H1 (cell line): ENCODE measurements around the gene ARHGEF25. TPM values are rescaled to one million over a fixed set of nuclear protein-coding genes. Genes with fewer than 3 reads are reported as not detected.
A peak's percentile ranks its signal among the peaks of the same experiment; 100 is the strongest.

Experiments
- CTCF ChIA-PET: fragments of 300-600 bp; sonication (Branson Sonifier 250); formaldehyde crosslinking; loops from one replicate; lab custom pipeline; 2021; ENCODE audit not compliant: partially characterized antibody; lab: Charles Lee
- POLR2A ChIA-PET: fragments of 300-600 bp; sonication (Branson Sonifier 250); formaldehyde crosslinking; loops from one replicate; lab custom pipeline; 2021; ENCODE audit warnings: inconsistent platforms; ENCODE audit not compliant: partially characterized antibody; lab: Charles Lee
- DNase-seq, 2 experiments: peaks; one replicate each; pipeline versions ENCODE4 v3.0.0 to v3.0.0-alpha.2; 2010 to 2022; ENCODE audit warnings: low spot score in 2 of 2, low read depth in 1 of 2, mixed read lengths in 1 of 2
- FAIRE-seq: peaks from 2 replicates; lab custom pipeline; 2011; peaks lifted over from hg19 to GRCh38; lab: Jason Lieb, UNC
- H2AFZ ChIP-seq: 2 replicates; pipeline ENCODE4 v1.8.1; 2012; ENCODE audit warnings: low read length, inconsistent platforms
- H2AK5ac ChIP-seq: 2 replicates; pipeline ENCODE4 v1.6.1; 2013; ENCODE audit warnings: low read depth, low read length
- H2BK120ac ChIP-seq: replicated peaks from 2 replicates; pipeline ENCODE3; 2013; ENCODE audit warnings: low read depth, low read length, inconsistent platforms
- H2BK12ac ChIP-seq: 2 replicates; pipeline ENCODE4 v1.6.1; 2013; ENCODE audit warnings: low read depth, low read length
- H2BK15ac ChIP-seq: 2 replicates; pipeline ENCODE4 v1.6.1; 2013; ENCODE audit warnings: low read length
- H2BK20ac ChIP-seq: 2 replicates; pipeline ENCODE4 v1.6.1; 2013; ENCODE audit warnings: low read length
- H2BK5ac ChIP-seq: 2 replicates; pipeline ENCODE4 v1.6.1; 2013; ENCODE audit warnings: low read depth, low read length
- H3K14ac ChIP-seq: 2 replicates; pipeline ENCODE4 v1.6.1; 2013; ENCODE audit warnings: inconsistent platforms; ENCODE audit not compliant: insufficient read length
- H3K18ac ChIP-seq: 2 replicates; pipeline ENCODE4 v1.6.1; 2013; ENCODE audit warnings: low read length; ENCODE audit errors: extremely low read depth
- H3K23ac ChIP-seq: 2 replicates; pipeline ENCODE4 v1.6.1; 2013; ENCODE audit warnings: inconsistent platforms; ENCODE audit not compliant: insufficient read length
- H3K23me2 ChIP-seq: 2 replicates; pipeline ENCODE4 v1.6.1; 2013; ENCODE audit warnings: low read depth, low read length
- H3K27ac ChIP-seq: 2 replicates; pipeline ENCODE4 v1.6.1; 2011; ENCODE audit warnings: low read depth, low read length, inconsistent platforms
- H3K27me3 ChIP-seq, 4 experiments: replicated peaks in 1 of 4; 1 replicate in 1 of 4; 2 replicates in 3 of 4; pipeline versions ENCODE4 v1.6.1 to v1.8.1; 2011 to 2013; ENCODE audit warnings: low read length in 3 of 4, mild to moderate bottlenecking in 3 of 4, inconsistent platforms in 2 of 4, mixed read lengths in 2 of 4, moderate library complexity in 1 of 4; ENCODE audit not compliant: control insufficient read depth in 3 of 4, insufficient read depth in 3 of 4; ENCODE audit errors: extremely low read depth in 1 of 4
- H3K36me3 ChIP-seq, 4 experiments: 2 replicates each; pipeline versions ENCODE4 v1.6.1 to v1.8.1; 2011 to 2013; ENCODE audit warnings: mild to moderate bottlenecking in 4 of 4, low read length in 3 of 4, moderate library complexity in 2 of 4, control low read depth in 1 of 4, inconsistent platforms in 1 of 4; ENCODE audit not compliant: insufficient read depth in 4 of 4, control insufficient read depth in 2 of 4
- H3K4ac ChIP-seq: replicated peaks from 2 replicates; pipeline ENCODE3; 2013; ENCODE audit warnings: low read length, low read depth, mixed read lengths, inconsistent platforms; ENCODE audit not compliant: insufficient read length
- H3K4me1 ChIP-seq, 4 experiments: replicated peaks in 1 of 4; 1 replicate in 1 of 4; 2 replicates in 3 of 4; pipeline versions ENCODE4 v1.6.1 to v1.8.1; 2011 to 2013; ENCODE audit warnings: low read length in 3 of 4, inconsistent platforms in 2 of 4, mixed read lengths in 1 of 4; ENCODE audit not compliant: insufficient read depth in 4 of 4, control insufficient read depth in 3 of 4
- H3K4me2 ChIP-seq, 2 experiments: 2 replicates each; pipeline versions ENCODE4 v1.6.1 to v1.8.1; 2011 to 2013; ENCODE audit warnings: low read depth in 2 of 2, low read length in 2 of 2, control low read depth in 1 of 2, inconsistent platforms in 1 of 2, mild to moderate bottlenecking in 1 of 2; ENCODE audit not compliant: insufficient read depth in 1 of 2
- H3K4me3 ChIP-seq, 4 experiments: fragments of 200-600, 300-600 bp in 1 of 4; sonication (generic), shearing (Covaris generic), sonication (Bioruptor Twin) in 1 of 4; 2 replicates each; pipeline versions ENCODE4 v1.5.1 to v1.8.1; 2011 to 2016; ENCODE audit warnings: low read length in 4 of 4, low read depth in 3 of 4, control low read depth in 2 of 4, inconsistent platforms in 2 of 4, mild to moderate bottlenecking in 2 of 4, mixed read lengths in 1 of 4, moderate library complexity in 1 of 4; ENCODE audit not compliant: insufficient read depth in 2 of 4; ENCODE audit errors: extremely low read depth in 1 of 4
- H3K56ac ChIP-seq: replicated peaks from 2 replicates; pipeline ENCODE3; 2013; ENCODE audit warnings: low read depth, mild to moderate bottlenecking, mixed read lengths, low read length, inconsistent platforms; ENCODE audit not compliant: insufficient read length
- H3K79me1 ChIP-seq: 2 replicates; pipeline ENCODE4 v1.6.1; 2013; ENCODE audit warnings: low read depth, low read length, control low read depth
- H3K79me2 ChIP-seq, 2 experiments: 2 replicates each; pipeline versions ENCODE4 v1.6.1 to v1.8.1; 2012 to 2013; ENCODE audit warnings: low read length in 2 of 2, mild to moderate bottlenecking in 2 of 2, inconsistent platforms in 1 of 2; ENCODE audit not compliant: insufficient read depth in 2 of 2, control insufficient read depth in 1 of 2
- H3K9ac ChIP-seq, 4 experiments: replicated peaks in 1 of 4; 1 replicate in 1 of 4; 2 replicates in 3 of 4; pipeline versions ENCODE4 v1.6.1 to v1.8.1; 2011 to 2013; ENCODE audit warnings: low read depth in 3 of 4, low read length in 3 of 4, control low read depth in 2 of 4, mild to moderate bottlenecking in 2 of 4, moderate library complexity in 2 of 4, inconsistent platforms in 1 of 4; ENCODE audit errors: extremely low read depth in 1 of 4
- H3K9me3 ChIP-seq, 2 experiments: 2 replicates each; pipeline versions ENCODE4 v1.6.1 to v1.8.1; 2012 to 2013; ENCODE audit warnings: mild to moderate bottlenecking in 2 of 2, moderate library complexity in 2 of 2, control low read depth in 1 of 2, inconsistent platforms in 1 of 2, low read depth in 1 of 2, low read length in 1 of 2, mixed read lengths in 1 of 2; ENCODE audit not compliant: insufficient read depth in 2 of 2
- H4K20me1 ChIP-seq, 2 experiments: replicated peaks in 1 of 2; 2 replicates each; pipeline versions ENCODE3 to v1.8.1; 2011 to 2013; ENCODE audit warnings: inconsistent platforms in 2 of 2, low read length in 2 of 2, mild to moderate bottlenecking in 1 of 2; ENCODE audit not compliant: insufficient read depth in 2 of 2, control insufficient read depth in 1 of 2
- H4K5ac ChIP-seq: 2 replicates; pipeline ENCODE4 v1.6.1; 2013; ENCODE audit warnings: low read length, low read depth, mixed read lengths, inconsistent platforms; ENCODE audit not compliant: insufficient read length
- H4K8ac ChIP-seq: 2 replicates; pipeline ENCODE4 v1.8.0; 2013; ENCODE audit warnings: mild to moderate bottlenecking, moderate library complexity, low read length, inconsistent platforms; ENCODE audit not compliant: insufficient read depth; ENCODE audit errors: extremely low read depth
- H4K91ac ChIP-seq: replicated peaks from 2 replicates; pipeline ENCODE3; 2013; ENCODE audit warnings: low read length, mixed read lengths, inconsistent platforms; ENCODE audit not compliant: insufficient read length
- ASH2L ChIP-seq: fragments of 200-600, 300-600 bp; sonication (generic); IDR thresholded peaks from one replicate; pipeline ENCODE4 v1.7.1; 2017; ENCODE audit warnings: low read length
- CTBP2 ChIP-seq: IDR thresholded peaks from 2 replicates; pipeline ENCODE4 v1.7.0; 2011; ENCODE audit warnings: borderline replicate concordance, mild to moderate bottlenecking, moderate library complexity, mixed read lengths, low read length; ENCODE audit not compliant: insufficient read depth, insufficient read length
- HDAC2 ChIP-seq, 2 experiments: fragments of 300-600 bp in 1 of 2; sonication (generic) in 1 of 2; IDR thresholded peaks; 2 replicates each; pipeline ENCODE4 v1.6.1; 2011 to 2012; ENCODE audit warnings: low read depth in 2 of 2, low read length in 2 of 2, mild to moderate bottlenecking in 2 of 2, moderate library complexity in 2 of 2, borderline replicate concordance in 1 of 2, inconsistent platforms in 1 of 2
- KDM4A ChIP-seq: IDR thresholded peaks from one replicate; pipeline ENCODE4 v1.7.1; 2012; ENCODE audit warnings: low read depth, mild to moderate bottlenecking, moderate library complexity, low read length, inconsistent platforms; ENCODE audit not compliant: severe bottlenecking
- RFX5 ChIP-seq: IDR thresholded peaks from 2 replicates; pipeline ENCODE4 v1.6.1; 2011; ENCODE audit warnings: low read depth, low read length, improper control_type of control experiment, borderline replicate concordance
- SAP30 ChIP-seq: fragments of 300-600 bp; sonication (generic); IDR thresholded peaks from 2 replicates; pipeline ENCODE4 v1.7.1; 2012; ENCODE audit warnings: low read length, moderate library complexity, mild to moderate bottlenecking, inconsistent platforms; ENCODE audit not compliant: insufficient read depth, insufficient replicate concordance
- WGBS, 2 experiments: shearing (Covaris generic) in 1 of 2; methylation state at CpG; one replicate each; pipeline versions ENCODE4 v1.1.6 to v1.1.7; 2013 to 2015; ENCODE audit warnings: low lambda C conversion rate in 2 of 2, mixed read lengths in 2 of 2, inconsistent platforms in 1 of 2, low coverage in 1 of 2, missing lambda C conversion rate in 1 of 2; ENCODE audit not compliant: insufficient replicate concordance in 2 of 2, insufficient coverage in 1 of 2, insufficient read length in 1 of 2; ENCODE audit errors: extremely low coverage in 1 of 2, missing lambda C conversion rate in 1 of 2; 5-methylcytosine and 5-hydroxymethylcytosine counted together
- polyA plus RNA-seq, 7 experiments: library from polyadenylated mRNA; depleted of rRNA in 3 of 7; stranded (reverse) in 5 of 7; unstranded in 2 of 7; fragments of >200 nt in 5 of 7; fragments of 200-250 nt in 2 of 7; gene quantifications; 1 replicate in 5 of 7; 2 replicates in 1 of 7; 4 replicates in 1 of 7; pipeline versions ENCODE4 v1.2.1 to v1.2.3, GENCODE V29; 2011 to 2013; ENCODE audit warnings: missing spikeins in 2 of 7, mixed read lengths in 2 of 7
- total RNA-seq: library from RNA; stranded (reverse); fragmentation: NEBNext Ultra II Directional; extraction: Animal tissue kit (Norgen Biotek cat#: 25700); gene quantifications from 2 replicates; pipeline ENCODE4 v1.2.1, GENCODE V29; 2021
- TF ChIP-seq, protein P1 (sequence below): IDR thresholded peaks from 2 replicates; pipeline ENCODE4 v1.6.1; 2012; ENCODE audit warnings: inconsistent platforms

The ARHGEF25 gene
- total and polyA plus RNA-seq, 2 of the 8 experiments (the other 6 are each of a cell fraction or from before 2014, with no cell fraction given): 5.9 to 8.8 TPM

DNA sequence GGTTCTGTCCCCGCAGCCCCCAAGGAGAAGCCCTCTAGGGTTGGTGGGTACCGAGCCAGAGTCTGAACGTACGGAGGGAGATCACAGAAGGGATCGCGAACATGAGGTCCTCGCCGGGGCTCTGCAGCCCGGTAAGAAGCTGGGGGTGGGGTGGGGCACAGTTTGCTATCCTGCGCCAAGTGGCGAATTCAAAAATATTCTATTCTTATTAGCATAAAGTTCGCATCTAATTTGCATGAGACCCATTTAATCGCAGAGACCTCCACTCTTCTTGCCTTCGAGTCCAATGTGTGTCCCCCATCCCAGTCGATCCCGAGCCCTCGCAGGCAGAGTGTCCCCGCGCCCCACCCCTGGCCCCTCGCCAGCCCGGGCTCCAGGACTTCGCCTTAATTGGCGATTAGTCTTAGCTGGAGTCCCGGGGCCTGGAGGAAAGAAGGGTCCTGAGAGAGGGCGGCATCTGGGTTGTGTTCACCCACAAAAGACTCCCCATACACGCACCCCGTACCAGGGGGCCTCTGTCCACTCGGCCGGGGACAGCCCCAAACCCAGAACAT lies 604 bp upstream of the ARHGEF25 start:
- DNase-seq: peak in 1 of 2 experiments; percentile 78
- Histone ChIP-seq H3K27ac (no peak overlapping the region), H3K79me1 (no peaks in the 10 kb centered on the region), H4K20me1 (peaks cover 0 to 2% of the 10 kb centered on the region in 2 experiments), H3K79me2 (0 out of 4 replicates have a peak, but pooled peaks cover 0 to 5% of the 10 kb centered on the region in 2 experiments), H3K9me3 (no peaks in the 10 kb centered on the region), H3K14ac (no peak overlapping the region), H2AK5ac (no peak overlapping the region), H3K23ac (no peak overlapping the region), H4K5ac (no peak overlapping the region), H2BK20ac (no peak overlapping the region), H2BK120ac (no peak overlapping the region), H4K8ac (no peak overlapping the region; the same call in 1 of the 2 replicates), H3K4me1 (peaks cover 8 to 17% (median 12%) of the 10 kb centered on the region in 4 experiments), H2BK15ac (no peak overlapping the region; the same call in 1 of the 2 replicates), H3K36me3 (peaks cover 0 to 5% (median 3%) of the 10 kb centered on the region in 4 experiments; a peak in 3 of 8 replicates), H3K18ac (peak overlapping the region; percentile 48), H3K9ac (no peak overlapping the region), H3K27me3 (peaks cover 4 to 53% (median 41%) of the 10 kb centered on the region in 4 experiments), H4K91ac (no peak overlapping the region), H2BK12ac (no peak overlapping the region), H3K4ac (no peak overlapping the region), H3K4me2 (peak overlapping the region; percentile 88 to 97), H3K23me2 (peaks cover 19% of the 10 kb centered on the region; the same call in 1 of the 2 replicates), H3K56ac (peak overlapping the region; percentile 6), H3K4me3 (peak overlapping the region; percentile 50 to 73 (median 56)), H2BK5ac (no peak overlapping the region), H2AFZ (no peak overlapping the region)
- ChIA-PET CTCF (interaction anchor here (0.6 to 12.5 kb wide), 8 partner anchors 9 to 384 kb away, joined by 3 to 124 read pairs (median 3); partner anchors contain the start of genes B4GALNT1 and CTDSP2), POLR2A (interaction anchor here (0.9 to 6.8 kb wide), 14 partner anchors 9 to 137 kb away, joined by 3 to 45 read pairs (median 7); partner anchors contain the start of genes AGAP2, PIP4K2C and TSPAN31)
- no peak for FAIRE-seq
- TF ChIP-seq HDAC2 (IDR thresholded peaks at IDR 0.05; ENCODE audit: borderline replicate concordance in 1 of 2, low read depth in 2 of 2, low read length in 2 of 2) (0 out of 4 replicates have a peak, but pooled peaks of 1 of the 2 experiments have one; percentile 4), SAP30 (peak; percentile 5), CTBP2 (no peak), KDM4A (peak; percentile 71), RFX5 (no peak), ASH2L (no peak)
- TF ChIP-seq, protein P1, sequence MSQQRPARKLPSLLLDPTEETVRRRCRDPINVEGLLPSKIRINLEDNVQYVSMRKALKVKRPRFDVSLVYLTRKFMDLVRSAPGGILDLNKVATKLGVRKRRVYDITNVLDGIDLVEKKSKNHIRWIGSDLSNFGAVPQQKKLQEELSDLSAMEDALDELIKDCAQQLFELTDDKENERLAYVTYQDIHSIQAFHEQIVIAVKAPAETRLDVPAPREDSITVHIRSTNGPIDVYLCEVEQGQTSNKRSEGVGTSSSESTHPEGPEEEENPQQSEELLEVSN: peak; percentile 54; the same call in 1 of the 2 replicates
- 2% methylated on average over 26 of the region's 29 CpGs; no CpG with 5 or more reads in 1 of the 2 experiments for WGBS, 2 experiments
